Endothelial cell of umbilical vein (primary cell): ENCODE results near the gene SSNA1. TPM values are rescaled to one million over a fixed set of nuclear protein-coding genes. Genes with fewer than 3 reads are reported as not detected.

Source experiments
- BruUV-seq: library from RNA; stranded (reverse); fragments of 400-500 nt; replicated peaks from 2 replicates; lab custom pipeline; 2021; lab: Mats Ljungman, UMichigan
- CTCF ChIA-PET: fragments of 300-600, 350-600 bp; sonication (Branson Sonifier 250); formaldehyde crosslinking; loops from one replicate; lab custom pipeline; 2021; ENCODE audit warnings: antibody characterized with exemption, inconsistent platforms; lab: Charles Lee
- POLR2A ChIA-PET: fragments of 300-600, 350-600 bp; sonication (Branson Sonifier 250); formaldehyde crosslinking; loops from one replicate; lab custom pipeline; 2021; ENCODE audit warnings: antibody characterized with exemption, inconsistent platforms; lab: Charles Lee
- DNase-seq: peaks from one replicate; pipeline ENCODE4 v3.0.0-alpha.2; 2011; ENCODE audit warnings: low read depth, low spot score
- FAIRE-seq: peaks from 2 replicates; lab custom pipeline; 2011; peaks lifted over from hg19 to GRCh38; lab: Jason Lieb, UNC
- H2AFZ ChIP-seq: 2 replicates; pipeline ENCODE4 v1.6.0; 2012; ENCODE audit warnings: low read depth, low read length, control low read depth, inconsistent platforms
- H3K27ac ChIP-seq: 2 replicates; pipeline ENCODE4 v1.5.1; 2011; ENCODE audit warnings: low read depth, mild to moderate bottlenecking, control low read depth, low read length, moderate library complexity; ENCODE audit not compliant: insufficient read depth
- H3K27me3 ChIP-seq, 2 experiments: 2 replicates each; pipeline versions ENCODE4 v1.6.0 to v1.6.1; 2011; ENCODE audit warnings: low read length in 2 of 2, mixed read lengths in 1 of 2; ENCODE audit not compliant: control insufficient read depth in 2 of 2, insufficient read depth in 2 of 2
- H3K36me3 ChIP-seq, 2 experiments: 2 replicates in 1 of 2; 3 replicates in 1 of 2; pipeline ENCODE4 v1.5.1; 2011; ENCODE audit warnings: low read length in 2 of 2, mild to moderate bottlenecking in 1 of 2, moderate library complexity in 1 of 2; ENCODE audit not compliant: control insufficient read depth in 2 of 2, insufficient read depth in 2 of 2; ENCODE audit errors: extremely low read depth in 1 of 2
- H3K4me1 ChIP-seq: 3 replicates; pipeline ENCODE4 v1.5.1; 2011; ENCODE audit warnings: mild to moderate bottlenecking, low read length; ENCODE audit not compliant: control insufficient read depth, insufficient read depth; ENCODE audit errors: extremely low read depth
- H3K4me2 ChIP-seq: 2 replicates; pipeline ENCODE4 v1.6.1; 2011; ENCODE audit warnings: low read length, control low read depth, mixed read lengths; ENCODE audit not compliant: insufficient read depth
- H3K4me3 ChIP-seq, 3 experiments: fragments of 200-600 bp in 1 of 3; sonication (generic), shearing (Covaris generic) in 1 of 3; replicated peaks in 1 of 3; 2 replicates each; pipeline ENCODE4 v1.5.1; 2011 to 2016; ENCODE audit warnings: control low read depth in 3 of 3, low read length in 3 of 3, mild to moderate bottlenecking in 2 of 3, inconsistent platforms in 1 of 3, low read depth in 1 of 3, moderate library complexity in 1 of 3; ENCODE audit not compliant: insufficient read depth in 1 of 3
- H3K79me2 ChIP-seq: 2 replicates; pipeline ENCODE4 v1.6.0; 2012; ENCODE audit warnings: low read length, inconsistent platforms; ENCODE audit not compliant: control insufficient read depth, insufficient read depth
- H3K9ac ChIP-seq: replicated peaks from 2 replicates; pipeline ENCODE3; 2011; ENCODE audit warnings: low read length, control low read depth; ENCODE audit not compliant: insufficient read depth; ENCODE audit errors: extremely low read depth
- H3K9me1 ChIP-seq: replicated peaks from 3 replicates; pipeline ENCODE4 v1.6.0; 2011; ENCODE audit warnings: mild to moderate bottlenecking, low read length; ENCODE audit not compliant: control insufficient read depth, insufficient read depth; ENCODE audit errors: extremely low read depth
- H3K9me3 ChIP-seq: replicated peaks from 2 replicates; pipeline ENCODE4 v1.5.1; 2012; ENCODE audit warnings: low read length, inconsistent platforms; ENCODE audit not compliant: control insufficient read depth, insufficient read depth
- H4K20me1 ChIP-seq: replicated peaks from 2 replicates; pipeline ENCODE3; 2011; ENCODE audit warnings: mild to moderate bottlenecking, low read length; ENCODE audit not compliant: control insufficient read depth, insufficient read depth; ENCODE audit errors: extremely low read depth
- CTCF ChIP-seq, 2 donors: IDR thresholded peaks; 1 replicate in 1 of 2; 2 replicates in 1 of 2; pipeline ENCODE4 v1.5.1; 2011; ENCODE audit warnings: low read length in 2 of 2, mild to moderate bottlenecking in 2 of 2, moderate library complexity in 2 of 2, control low read depth in 1 of 2, inconsistent platforms in 1 of 2, low read depth in 1 of 2; ENCODE audit not compliant: insufficient read depth in 1 of 2; ENCODE audit errors: extremely low read depth in 1 of 2
- EZH2 ChIP-seq: IDR thresholded peaks from 2 replicates; pipeline ENCODE4 v1.6.1; 2012; ENCODE audit warnings: borderline replicate concordance, low read depth, mild to moderate bottlenecking, moderate library complexity, low read length, inconsistent platforms; ENCODE audit not compliant: severe bottlenecking
- FOS ChIP-seq: IDR thresholded peaks from 2 replicates; pipeline ENCODE4 v1.6.1; 2011; ENCODE audit warnings: mild to moderate bottlenecking, low read length, moderate library complexity, borderline replicate concordance; ENCODE audit not compliant: insufficient read depth
- GATA2 ChIP-seq: IDR thresholded peaks from 2 replicates; pipeline ENCODE4 v1.7.0; 2011; ENCODE audit warnings: low read depth, mild to moderate bottlenecking, moderate library complexity, mixed read lengths, low read length; ENCODE audit not compliant: insufficient read length, insufficient read depth
- JUN ChIP-seq: IDR thresholded peaks from 2 replicates; pipeline ENCODE4 v1.6.1; 2011; ENCODE audit warnings: borderline replicate concordance, low read depth; ENCODE audit not compliant: insufficient read length, insufficient read depth
- MAX ChIP-seq: IDR thresholded peaks from 2 replicates; pipeline ENCODE4 v1.6.1; 2011; ENCODE audit not compliant: insufficient read depth, insufficient read length
- MYC ChIP-seq: IDR thresholded peaks from one replicate; pipeline ENCODE4 v1.6.1; 2011; ENCODE audit warnings: mild to moderate bottlenecking, low read depth, low read length
- POLR2A ChIP-seq: IDR thresholded peaks from 2 replicates; pipeline ENCODE4 v1.6.1; 2012; ENCODE audit warnings: low read depth, mild to moderate bottlenecking, control low read depth, low read length
- POLR2AphosphoS5 ChIP-seq: IDR thresholded peaks from 2 replicates; pipeline ENCODE4 v1.6.1; 2012; ENCODE audit warnings: low read depth, mild to moderate bottlenecking, control low read depth, low read length, moderate library complexity; ENCODE audit not compliant: insufficient read depth
- dilution Hi-C: fragments of 300-500 bp; cut with MboI; formaldehyde crosslinking; loops from one replicate; pipeline ENCODE4 v1.15.0; 2019; ENCODE audit warnings: low sequenced_read_pairs; ENCODE audit not compliant: extremely low pct_ligation_motif_present
- intact Hi-C: fragments of 100-400 bp; cut with micrococcal nuclease; formaldehyde crosslinking; loops from one replicate; pipeline ENCODE4 v1.10.0; 2022
- polyA plus RNA-seq, 4 experiments: library from polyadenylated mRNA; depleted of rRNA in 3 of 4; stranded (reverse) in 3 of 4; unstranded in 1 of 4; fragments of >200 nt; gene quantifications; 2 replicates each; pipeline versions ENCODE4 v1.2.1 to v1.2.3, GENCODE V29; 2011 to 2012; ENCODE audit warnings: missing spikeins in 1 of 4
- total RNA-seq: library from RNA; stranded (reverse); gene quantifications from 2 replicates; pipeline ENCODE4 v1.2.3, GENCODE V29; 2021

SSNA1 gene
- total and polyA plus RNA-seq, 2 donors (not counting 3 experiments of a cell fraction or from before 2014, with no cell fraction given), result 89.0 to 146 TPM

DNA sequence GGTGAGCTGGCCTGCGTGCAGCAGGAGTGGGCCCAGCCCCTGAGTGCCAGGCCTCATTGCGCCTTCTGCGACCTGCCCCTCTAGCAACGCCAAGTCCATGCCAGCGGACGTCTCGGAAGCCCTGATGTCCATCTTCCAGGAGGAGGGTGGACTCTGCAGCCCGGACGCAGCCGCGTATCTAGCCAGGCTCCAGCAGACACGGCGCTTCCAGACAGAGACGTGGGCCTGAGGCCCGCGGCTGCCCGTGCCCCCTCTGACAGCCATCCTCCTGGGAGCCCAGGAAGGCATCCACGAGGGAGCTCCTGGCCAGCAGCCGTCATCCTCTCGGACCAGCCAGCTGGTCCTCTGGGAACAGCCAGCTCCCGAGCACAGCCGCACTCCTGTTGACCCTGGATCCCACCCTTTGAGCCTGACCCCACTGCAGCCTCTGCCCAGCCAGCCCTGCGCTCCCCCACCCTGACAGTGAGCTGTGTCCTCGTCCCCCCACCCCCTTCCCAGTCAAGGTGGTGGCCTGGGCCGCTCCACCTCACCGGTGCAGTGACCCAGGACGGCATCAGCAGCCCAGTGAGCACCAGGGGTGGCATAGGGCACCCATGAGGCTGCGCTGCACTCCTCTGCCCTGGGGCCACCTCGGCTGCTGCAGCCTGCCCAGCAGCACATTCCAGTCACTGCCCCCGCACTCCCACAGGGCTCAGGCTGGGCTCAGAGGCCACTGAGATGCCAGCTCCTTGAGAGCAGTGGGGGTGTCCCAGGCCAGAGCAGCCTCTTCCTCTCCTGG lies 27.9 kb downstream of the SSNA1 start:
- no peaks in the 10 kb centered on the region for H3K9me1 ChIP-seq
- FAIRE-seq (no peak), DNase-seq (no peak)
- peaks cover 6% of the 10 kb centered on the region for H3K4me1 ChIP-seq
- intact Hi-C loops (no loop called here), dilution Hi-C loops (no loop called here)
- H3K4me3 ChIP-seq, result no peak overlapping the region
- no peaks in the 10 kb centered on the region for H4K20me1 ChIP-seq
- no peak for TF ChIP-seq EZH2
- no peak for TF ChIP-seq FOS
- no peak for TF ChIP-seq POLR2A
- TF ChIP-seq JUN, result no peak
- no peak for TF ChIP-seq MYC
- TF ChIP-seq POLR2AphosphoS5, result no peak
- TF ChIP-seq GATA2, result no peak
- TF ChIP-seq CTCF (IDR thresholded peaks at IDR 0.05; ENCODE audit: extremely low read depth in 1 of 2, insufficient read depth in 1 of 2, low read depth in 1 of 2, low read length in 2 of 2), result no peak
- no peak for TF ChIP-seq MAX
- H3K27me3 ChIP-seq, result no peaks in the 10 kb centered on the region
- POLR2A ChIA-PET, result no interaction called here
- no peak overlapping the region for H3K9ac ChIP-seq
- no peak overlapping the region for H2AFZ ChIP-seq
- CTCF ChIA-PET, result interaction anchor here (0.9 kb wide), 1 partner anchor 11 kb away, joined by 3 read pairs; the partner anchor contains the start of gene RNF224
- no peaks in the 10 kb centered on the region for H3K9me3 ChIP-seq
- no peak overlapping the region for H3K4me2 ChIP-seq
- H3K27ac ChIP-seq, result no peak overlapping the region
- no peaks in the 10 kb centered on the region for H3K79me2 ChIP-seq
- no TSS peak for BruUV-seq
- H3K36me3 ChIP-seq, result peaks cover 0 to 4% of the 10 kb centered on the region in 2 experiments
